ENCODE data around the gene KLHL30. TPM values are rescaled to one million over a fixed set of nuclear protein-coding genes. Genes with fewer than 3 reads are reported as not detected.

Gene KLHL30
- total RNA-seq, 1 experiment from 2014 or later: not detected

GRCh38 chr2:238151628-238152235, 13.3 kb downstream of the KLHL30 start:
- H3K18ac ChIP-seq (ENCODE audit: insufficient read length, low read depth, low read length): no peak overlapping the region
- H3K4me1 ChIP-seq (ENCODE audit: insufficient read depth, low read length): no peaks in the 10 kb centered on the region
- H2BK5ac ChIP-seq (ENCODE audit: insufficient read length, low read length): no peak overlapping the region
- H3K4me2 ChIP-seq (ENCODE audit: insufficient read depth, insufficient read length, low read length): no peak overlapping the region
- H3K23me2 ChIP-seq (ENCODE audit: insufficient read length, low read depth, low read length, poor library complexity, severe bottlenecking): no peaks in the 10 kb centered on the region
- H3K27me3 Mint-ChIP-seq (ENCODE audit: low read depth): no peaks in the 10 kb centered on the region
- H3K36me3 Mint-ChIP-seq (ENCODE audit: insufficient read depth in 1 of 3, low read depth in 3 of 3): no peaks in the 10 kb centered on the region; a peak in 2 of 7 replicates
- peaks cover 6 to 10% of the 10 kb centered on the region in 2 experiments for H3K4me1 Mint-ChIP-seq
- no peaks in the 10 kb centered on the region for H3K79me2 ChIP-seq (ENCODE audit: insufficient read depth, low read length)
- no peak overlapping the region for H4K5ac ChIP-seq (ENCODE audit: insufficient read length, low read depth, low read length)
- no peaks in the 10 kb centered on the region for H3K79me1 ChIP-seq (ENCODE audit: insufficient read depth, low read depth, low read length, poor library complexity, severe bottlenecking)
- no peaks in the 10 kb centered on the region for H3K9me3 ChIP-seq (ENCODE audit: control insufficient read depth, low read depth, low read length)
- no peak overlapping the region for H2AK5ac ChIP-seq (ENCODE audit: insufficient read length, low read length)
- no peak overlapping the region for H3K56ac ChIP-seq (ENCODE audit: insufficient read length, low read depth, low read length)
- TF ChIP-seq CTCF (conservative IDR thresholded peaks at IDR 0.05): no peak
- H4K91ac ChIP-seq (ENCODE audit: insufficient read length, low read depth, low read length): no peak overlapping the region
- H3K9me3 Mint-ChIP-seq: no peaks in the 10 kb centered on the region
- WGBS (ENCODE audit: extremely low coverage, insufficient read length, low lambda C conversion rate): no CpG with 5 or more reads among the region's 16 CpGs
- no peak overlapping the region for H3T11ph ChIP-seq (ENCODE audit: low read length)
- H4K8ac ChIP-seq (replicated peaks; ENCODE audit: insufficient read length, low read depth, low read length): no peak overlapping the region
- H3K4me3 Mint-ChIP-seq: no peak overlapping the region
- H3K14ac ChIP-seq (ENCODE audit: insufficient read depth, low read length): no peak overlapping the region
- no peak overlapping the region for H2BK120ac ChIP-seq (ENCODE audit: low read depth, low read length, poor library complexity, severe bottlenecking)
- H3K27ac Mint-ChIP-seq: no peak overlapping the region
- H2BK20ac ChIP-seq (ENCODE audit: low read depth, low read length, poor library complexity, severe bottlenecking): no peak overlapping the region
- H2BK12ac ChIP-seq (ENCODE audit: insufficient read length, low read depth, low read length): no peak overlapping the region
- no peak overlapping the region for H3K23ac ChIP-seq (ENCODE audit: insufficient read length, low read depth, low read length)
- H3K27ac ChIP-seq (ENCODE audit: insufficient read length, low read depth, low read length): no peak overlapping the region
- no peak overlapping the region for H2BK15ac ChIP-seq (ENCODE audit: low read depth, low read length)
- H4K20me1 ChIP-seq (ENCODE audit: control insufficient read depth, insufficient read depth, insufficient read length): no peaks in the 10 kb centered on the region
- no peak overlapping the region for H3K4ac ChIP-seq (ENCODE audit: low read depth, low read length)
- H3K9ac ChIP-seq (ENCODE audit: extremely low read depth, insufficient read length, low read length): no peak overlapping the region
- no peaks in the 10 kb centered on the region for H3K27me3 ChIP-seq (ENCODE audit: insufficient read depth, low read length)
- DNase-seq: peak; percentile 58
- no peak overlapping the region for H2AFZ ChIP-seq (ENCODE audit: low read length)
